GM10847 (cell line): ENCODE measurements around the gene KIF26B.

Source experiments
- POLR2A ChIP-seq: IDR thresholded peaks from 2 replicates; pipeline ENCODE4 v1.6.1; 2011; ENCODE audit not compliant: insufficient read length; ENCODE audit errors: extremely low read depth

KIF26B gene

GRCh38 chr1:245345191-245345884 lies 190.6 kb downstream of the KIF26B start:
- TF ChIP-seq POLR2A, result no peak

- no peak for TF ChIP-seq POLR2A
Measured at GRCh38 chr1:245348626-245349025, 193.8 kb downstream of the KIF26B start.

GRCh38 chr1:245353411-245353810 lies 198.6 kb downstream of the KIF26B start:
- TF ChIP-seq POLR2A, result no peak

- no peak for TF ChIP-seq POLR2A
Measured at GRCh38 chr1:245353915-245354775, 199.4 kb downstream of the KIF26B start.

DNA sequence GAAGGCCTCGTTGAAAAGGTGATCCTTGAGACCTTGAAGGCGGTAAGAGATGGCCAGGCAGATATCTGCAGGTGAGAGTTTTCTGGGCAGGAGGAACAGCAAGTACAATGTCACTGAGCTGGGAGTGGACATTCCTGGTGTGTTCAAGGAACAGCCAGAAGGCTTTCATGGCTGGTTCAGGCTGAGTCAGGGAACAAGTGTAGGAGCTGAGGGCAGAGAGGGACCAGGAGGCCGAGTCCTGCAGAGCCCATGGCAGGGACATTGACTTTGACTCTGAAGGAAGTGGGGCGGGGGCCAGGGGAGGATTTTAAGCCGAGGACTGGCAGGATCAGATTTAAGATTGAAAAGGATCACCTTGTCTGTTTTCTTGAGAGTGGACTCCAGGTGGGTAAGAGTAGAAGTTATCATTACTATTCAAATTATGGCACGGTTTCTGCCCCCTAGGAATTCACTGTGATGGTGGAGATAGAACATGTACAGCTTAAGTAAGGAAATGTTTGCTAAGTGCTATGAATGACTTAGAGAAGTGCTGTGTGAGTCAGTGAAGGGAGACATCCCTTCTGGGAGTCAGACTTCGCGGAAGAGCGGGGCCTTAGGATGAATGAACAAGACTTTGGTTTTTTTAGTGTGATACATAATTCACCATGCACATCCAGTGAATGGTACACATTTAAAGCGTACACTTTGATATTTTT lies 202.3 kb downstream of the KIF26B start:
- TF ChIP-seq POLR2A, result no peak

- no peak for TF ChIP-seq POLR2A
Measured at GRCh38 chr1:245361065-245361464, 206.3 kb downstream of the KIF26B start.

DNA sequence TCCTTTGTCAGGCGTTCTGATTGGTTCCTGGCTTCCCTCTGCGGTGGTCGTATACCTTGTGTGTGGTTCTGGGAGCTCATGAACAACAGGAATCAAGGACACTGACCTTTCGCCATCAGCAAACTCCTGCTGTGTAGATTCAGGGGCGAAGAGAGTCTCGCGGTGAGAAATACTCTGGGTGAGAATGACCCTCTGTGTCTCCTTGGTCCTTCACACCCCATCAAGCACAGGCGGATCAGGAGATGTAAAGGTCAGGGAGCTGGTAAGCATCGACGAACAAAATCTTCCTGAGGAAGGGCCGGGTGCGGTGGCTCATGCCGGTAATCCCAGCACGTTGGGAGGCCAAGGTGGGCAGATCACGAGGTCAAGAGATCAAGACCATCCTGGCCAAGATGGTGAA lies 207.2 kb downstream of the KIF26B start:
- TF ChIP-seq POLR2A, result no peak

- TF ChIP-seq POLR2A, result no peak
Measured at GRCh38 chr1:245363461-245364200, 208.8 kb downstream of the KIF26B start.

GRCh38 chr1:245365095-245366020 lies 210.6 kb downstream of the KIF26B start:
- no peak for TF ChIP-seq POLR2A

DNA sequence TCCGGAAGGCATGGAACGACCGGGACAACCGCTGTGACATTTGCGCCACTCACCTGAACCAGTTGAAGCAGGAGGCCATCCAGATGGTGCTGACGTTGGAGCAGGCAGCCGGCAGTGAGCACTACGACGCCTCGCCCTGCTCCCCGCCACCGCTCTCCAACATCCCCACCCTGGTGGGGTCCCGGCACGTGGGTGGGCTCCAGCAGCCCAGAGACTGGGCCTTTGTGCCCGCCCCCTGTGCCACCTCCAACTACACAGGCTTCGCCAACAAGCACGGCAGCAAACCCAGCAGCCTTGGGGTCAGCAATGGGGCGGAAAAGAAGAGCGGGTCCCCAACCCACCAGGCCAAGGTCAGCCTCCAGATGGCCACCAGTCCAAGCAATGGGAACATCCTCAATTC lies 212.1 kb downstream of the KIF26B start:
- no peak for TF ChIP-seq POLR2A

DNA sequence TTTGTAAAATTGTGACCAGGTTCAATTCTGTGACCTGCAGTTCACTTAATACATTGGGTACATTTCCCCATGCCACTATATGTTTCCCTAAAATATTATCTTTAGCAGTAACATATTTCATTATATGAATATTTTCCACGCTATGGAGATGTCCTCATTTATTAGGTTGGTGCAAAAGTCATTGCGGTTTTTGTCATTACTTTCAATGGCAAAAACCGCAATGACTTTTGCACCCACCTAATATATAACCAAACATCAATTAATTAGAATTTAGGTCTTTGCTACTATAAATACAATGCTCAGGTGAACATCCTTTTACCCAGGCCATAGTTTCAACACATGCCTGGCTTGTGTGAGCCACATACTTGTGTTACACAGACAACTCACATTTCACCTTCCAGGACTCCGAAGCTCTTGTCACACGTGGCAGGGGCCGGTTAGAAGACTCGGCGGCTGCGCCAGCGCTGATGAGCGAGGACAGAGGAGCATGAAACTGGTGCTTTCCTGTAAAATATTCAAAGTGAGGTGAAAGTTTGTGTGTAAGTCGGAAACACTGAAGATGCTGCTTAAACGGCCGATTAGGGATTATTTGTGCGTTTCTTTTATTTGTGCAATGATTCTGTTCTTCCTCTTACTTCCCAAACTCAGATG lies 215.5 kb downstream of the KIF26B start:
- TF ChIP-seq POLR2A, result no peak

DNA sequence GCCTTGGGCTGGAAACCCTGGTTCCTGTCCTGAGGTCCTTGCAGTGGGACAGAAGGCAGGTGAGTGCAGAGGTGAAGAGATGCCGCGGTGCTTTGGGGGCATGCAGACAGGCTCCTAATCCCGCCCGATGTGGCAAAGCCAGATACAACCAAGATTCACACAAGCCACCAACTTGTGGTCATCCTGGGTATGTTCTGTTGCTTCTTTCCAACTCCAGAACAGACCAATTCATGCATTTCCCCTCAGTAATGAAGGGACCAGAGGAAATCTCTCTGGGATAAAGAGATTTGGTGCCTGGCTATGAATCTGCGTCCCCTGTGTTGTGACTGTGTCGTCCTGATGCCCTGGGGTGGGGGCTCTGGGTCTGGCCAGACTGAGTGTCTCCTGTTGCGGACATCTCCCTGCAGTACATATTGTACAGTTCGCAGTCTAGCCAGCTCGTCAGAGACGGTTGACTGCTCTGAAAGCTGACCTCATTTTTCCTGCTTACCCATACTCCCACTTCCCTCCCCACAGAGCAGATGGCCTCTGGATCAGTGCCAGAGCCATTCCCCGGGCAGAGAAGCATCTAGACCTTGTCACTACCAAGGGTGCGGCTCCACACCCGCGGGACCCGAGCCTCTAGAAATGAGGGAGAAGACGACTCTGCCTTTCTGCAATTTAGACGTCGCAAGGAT lies 216.3 kb downstream of the KIF26B start:
- TF ChIP-seq POLR2A, result no peak

DNA sequence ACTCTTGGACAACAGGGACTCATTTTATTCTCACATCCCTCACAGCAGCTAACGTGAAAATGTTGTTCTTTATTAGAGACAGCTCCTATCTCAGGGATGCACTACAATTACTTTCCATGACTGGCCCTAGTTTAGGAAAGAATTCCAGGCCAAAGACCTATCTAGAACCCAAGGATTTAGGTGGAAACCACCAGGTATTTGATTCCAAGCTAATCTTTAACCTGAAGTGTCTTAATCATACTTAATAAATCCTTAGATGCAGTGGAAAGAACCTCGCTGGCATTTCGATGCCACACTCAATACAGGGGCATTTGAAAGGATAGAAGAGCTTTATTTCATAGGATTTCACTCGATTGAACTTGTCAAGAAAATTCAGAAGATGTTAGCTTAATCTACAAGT lies 218.3 kb downstream of the KIF26B start:
- no peak for TF ChIP-seq POLR2A
